ENCODE results near the gene SPO11. TPM values are rescaled to one million over a fixed set of nuclear protein-coding genes. Genes with fewer than 3 reads are reported as not detected.

Gene SPO11
- total RNA-seq, 1 donor from 2014 or later = not detected

- DNase-seq (ENCODE audit: extremely low spot score, unreplicated experiment) = no peak
- Mint-ChIP-seq H3K4me3 (ENCODE audit: unreplicated experiment) (no peak overlapping the region), H3K9me3 (ENCODE audit: unreplicated experiment) (no peaks in the 10 kb centered on the region), H3K4me1 (ENCODE audit: unreplicated experiment) (no peaks in the 10 kb centered on the region), H3K27ac (ENCODE audit: unreplicated experiment) (no peak overlapping the region), H3K36me3 (ENCODE audit: unreplicated experiment) (no peaks in the 10 kb centered on the region), H3K27me3 (ENCODE audit: unreplicated experiment) (no peaks in the 10 kb centered on the region)
- no peak for TF ChIP-seq CTCF (IDR thresholded peaks at IDR 0.05)
These were observed 54.1 kb downstream of the SPO11 start for GRCh38 chr20:57383447-57384347.

- Mint-ChIP-seq H3K9me3 (ENCODE audit: unreplicated experiment) (no peaks in the 10 kb centered on the region), H3K27me3 (ENCODE audit: unreplicated experiment) (no peaks in the 10 kb centered on the region), H3K4me1 (ENCODE audit: unreplicated experiment) (peaks cover under 1% of the 10 kb centered on the region), H3K27ac (ENCODE audit: unreplicated experiment) (no peak overlapping the region), H3K4me3 (ENCODE audit: unreplicated experiment) (no peak overlapping the region), H3K36me3 (ENCODE audit: unreplicated experiment) (no peaks in the 10 kb centered on the region)
- TF ChIP-seq CTCF (IDR thresholded peaks at IDR 0.05) = no peak
- DNase-seq (ENCODE audit: extremely low spot score, unreplicated experiment) = no peak
These were observed 54.9 kb downstream of the SPO11 start for GRCh38 chr20:57384486-57384885.

GRCh38 chr20:57384953-57385761, 55.6 kb downstream of the SPO11 start:
- Mint-ChIP-seq H3K36me3 (ENCODE audit: unreplicated experiment) (no peaks in the 10 kb centered on the region), H3K27ac (ENCODE audit: unreplicated experiment) (no peak overlapping the region), H3K27me3 (ENCODE audit: unreplicated experiment) (no peaks in the 10 kb centered on the region), H3K9me3 (ENCODE audit: unreplicated experiment) (no peaks in the 10 kb centered on the region), H3K4me3 (ENCODE audit: unreplicated experiment) (no peak overlapping the region), H3K4me1 (ENCODE audit: unreplicated experiment) (peaks cover 3% of the 10 kb centered on the region)
- no peak for DNase-seq (ENCODE audit: extremely low spot score, unreplicated experiment)
- TF ChIP-seq CTCF (IDR thresholded peaks at IDR 0.05) = no peak

- no peaks in the 10 kb centered on the region for H3K27me3 Mint-ChIP-seq (ENCODE audit: unreplicated experiment)
- no peak overlapping the region for H3K27ac Mint-ChIP-seq (ENCODE audit: unreplicated experiment)
- H3K4me1 Mint-ChIP-seq (ENCODE audit: unreplicated experiment) = peaks cover 7% of the 10 kb centered on the region
- H3K36me3 Mint-ChIP-seq (ENCODE audit: unreplicated experiment) = no peaks in the 10 kb centered on the region
- H3K4me3 Mint-ChIP-seq (ENCODE audit: unreplicated experiment) = no peak overlapping the region
- no peaks in the 10 kb centered on the region for H3K9me3 Mint-ChIP-seq (ENCODE audit: unreplicated experiment)
- no peak for TF ChIP-seq CTCF (IDR thresholded peaks at IDR 0.05)
- no peak for DNase-seq (ENCODE audit: extremely low spot score, unreplicated experiment)
These were observed 56.3 kb downstream of the SPO11 start for GRCh38 chr20:57385940-57386339.

- DNase-seq (ENCODE audit: extremely low spot score, unreplicated experiment) = no peak
- H3K27me3 Mint-ChIP-seq (ENCODE audit: unreplicated experiment) = no peaks in the 10 kb centered on the region
- H3K27ac Mint-ChIP-seq (ENCODE audit: unreplicated experiment) = no peak overlapping the region
- H3K4me3 Mint-ChIP-seq (ENCODE audit: unreplicated experiment) = no peak overlapping the region
- no peaks in the 10 kb centered on the region for H3K9me3 Mint-ChIP-seq (ENCODE audit: unreplicated experiment)
- H3K36me3 Mint-ChIP-seq (ENCODE audit: unreplicated experiment) = no peaks in the 10 kb centered on the region
- TF ChIP-seq CTCF (IDR thresholded peaks at IDR 0.05) = no peak
- H3K4me1 Mint-ChIP-seq (ENCODE audit: unreplicated experiment) = peaks cover 7% of the 10 kb centered on the region
These were observed 57.2 kb downstream of the SPO11 start for GRCh38 chr20:57386762-57387161.
